Measurements from ENCODE around the gene MDH2.
"Not testable (repeated sequence)": the region's sequence is repeated elsewhere in the genome, so short reads cannot be mapped to it uniquely, and the experiment has no call there.

MDH2 gene

DNA sequence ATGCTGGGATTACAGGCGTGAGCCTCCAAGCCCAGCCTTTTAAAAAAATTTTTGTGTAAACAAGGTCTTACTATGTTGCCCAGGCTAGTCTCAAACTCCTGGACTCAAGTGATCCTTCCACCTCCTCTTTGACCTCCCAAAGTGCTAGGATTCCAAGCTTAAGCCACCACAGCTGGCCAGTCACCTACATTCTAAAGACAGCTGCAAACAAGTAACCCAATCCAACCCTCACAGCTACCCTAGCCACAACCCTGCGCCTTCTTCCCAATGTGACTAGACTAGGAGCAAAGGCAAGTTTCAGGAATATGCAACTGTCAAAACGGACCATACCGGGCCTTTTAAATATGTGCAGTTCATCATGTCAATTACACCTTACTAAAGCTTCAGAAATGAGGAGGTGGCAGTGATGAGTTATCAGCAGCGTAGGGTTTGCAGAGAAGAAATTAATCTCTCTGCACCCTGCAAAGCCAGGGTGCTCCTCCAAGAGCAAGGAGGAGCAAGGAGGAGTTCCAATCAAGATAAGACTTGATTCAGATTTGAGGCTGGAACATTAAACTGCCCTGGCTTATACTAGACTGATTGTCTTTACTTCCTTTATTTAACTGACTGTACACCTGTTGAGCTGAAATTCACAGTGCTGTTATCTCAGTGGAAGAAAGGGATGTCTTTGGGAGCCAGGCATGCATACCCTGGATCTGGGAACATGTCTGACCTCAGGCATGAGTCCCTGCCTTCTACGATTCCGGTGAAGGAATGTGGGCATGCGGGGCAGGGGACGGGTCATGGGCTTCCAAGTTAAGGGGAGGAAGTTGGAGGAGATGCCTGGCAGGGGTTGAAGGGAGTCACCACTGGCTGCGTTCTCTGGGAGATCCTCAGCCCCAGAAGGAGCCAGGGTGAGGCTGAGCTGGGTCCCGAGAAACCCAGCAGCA, 38.0 kb upstream of the MDH2 start:
- Histone ChIP-seq H3K27me3 (ENCODE audit: insufficient read depth, low read length) (no peaks in the 10 kb centered on the region), H3K4me3 (ENCODE audit: low read depth, low read length, poor library complexity, severe bottlenecking) (no peak overlapping the region), H3K9ac (ENCODE audit: low read length) (no peak overlapping the region), H3F3A (ENCODE audit: insufficient read depth, low read length) (no peaks in the 10 kb centered on the region), H3K4me2 (ENCODE audit: low read length) (no peak overlapping the region), H3K9me2 (ENCODE audit: low read depth, low read length) (no peaks in the 10 kb centered on the region), H3K9me3 (ENCODE audit: low read length) (no peaks in the 10 kb centered on the region), H2AFZ (ENCODE audit: low read length) (no peak overlapping the region), H4K20me1 (ENCODE audit: insufficient read depth, low read length) (no peaks in the 10 kb centered on the region), H3K27ac (ENCODE audit: low read depth, low read length, poor library complexity, severe bottlenecking) (no peak overlapping the region), H3K79me2 (ENCODE audit: insufficient read depth, low read length) (no peaks in the 10 kb centered on the region), H3K4me1 (ENCODE audit: insufficient read depth, low read length, severe bottlenecking) (no peaks in the 10 kb centered on the region), H3K36me3 (ENCODE audit: insufficient read depth, low read length) (peaks cover 16% of the 10 kb centered on the region; the same call in 1 of the 2 replicates)
- TF ChIP-seq EZH2 (IDR thresholded peaks at IDR 0.05; ENCODE audit: borderline replicate concordance, low read length), result no peak
- TF ChIP-seq, protein P1, sequence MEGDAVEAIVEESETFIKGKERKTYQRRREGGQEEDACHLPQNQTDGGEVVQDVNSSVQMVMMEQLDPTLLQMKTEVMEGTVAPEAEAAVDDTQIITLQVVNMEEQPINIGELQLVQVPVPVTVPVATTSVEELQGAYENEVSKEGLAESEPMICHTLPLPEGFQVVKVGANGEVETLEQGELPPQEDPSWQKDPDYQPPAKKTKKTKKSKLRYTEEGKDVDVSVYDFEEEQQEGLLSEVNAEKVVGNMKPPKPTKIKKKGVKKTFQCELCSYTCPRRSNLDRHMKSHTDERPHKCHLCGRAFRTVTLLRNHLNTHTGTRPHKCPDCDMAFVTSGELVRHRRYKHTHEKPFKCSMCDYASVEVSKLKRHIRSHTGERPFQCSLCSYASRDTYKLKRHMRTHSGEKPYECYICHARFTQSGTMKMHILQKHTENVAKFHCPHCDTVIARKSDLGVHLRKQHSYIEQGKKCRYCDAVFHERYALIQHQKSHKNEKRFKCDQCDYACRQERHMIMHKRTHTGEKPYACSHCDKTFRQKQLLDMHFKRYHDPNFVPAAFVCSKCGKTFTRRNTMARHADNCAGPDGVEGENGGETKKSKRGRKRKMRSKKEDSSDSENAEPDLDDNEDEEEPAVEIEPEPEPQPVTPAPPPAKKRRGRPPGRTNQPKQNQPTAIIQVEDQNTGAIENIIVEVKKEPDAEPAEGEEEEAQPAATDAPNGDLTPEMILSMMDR (IDR thresholded peaks at IDR 0.05; ENCODE audit: low read length), result no peak

DNA sequence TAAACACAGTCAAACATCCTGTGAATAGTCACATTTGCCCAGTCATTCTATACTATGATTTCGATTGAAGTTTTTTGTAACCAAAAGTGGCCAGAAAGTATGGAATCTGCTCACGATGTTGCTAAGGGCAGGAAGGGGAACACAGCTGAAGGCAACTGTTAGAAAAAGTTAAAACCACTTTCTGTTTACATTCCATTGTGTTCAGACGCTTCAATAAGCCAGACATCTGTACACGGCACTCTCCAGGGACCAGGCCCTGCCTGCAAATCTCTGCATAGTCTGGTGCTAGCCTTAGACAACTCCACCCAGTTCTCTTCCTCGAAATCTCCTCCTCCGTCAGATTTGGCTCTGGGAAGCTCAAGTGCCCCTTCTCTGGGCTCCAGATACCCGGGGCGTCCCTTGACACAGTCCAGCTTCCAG, 36.5 kb upstream of the MDH2 start:
- no peaks in the 10 kb centered on the region for H3F3A ChIP-seq (ENCODE audit: insufficient read depth, low read length)
- H3K4me1 ChIP-seq (ENCODE audit: insufficient read depth, low read length, severe bottlenecking), result no peaks in the 10 kb centered on the region
- no peaks in the 10 kb centered on the region for H3K9me3 ChIP-seq (ENCODE audit: low read length)
- H3K27ac ChIP-seq (ENCODE audit: low read depth, low read length, poor library complexity, severe bottlenecking), result no peak overlapping the region
- H3K79me2 ChIP-seq (ENCODE audit: insufficient read depth, low read length), result no peaks in the 10 kb centered on the region
- no peak overlapping the region for H3K4me3 ChIP-seq (ENCODE audit: low read depth, low read length, poor library complexity, severe bottlenecking)
- H3K27me3 ChIP-seq (ENCODE audit: insufficient read depth, low read length), result no peaks in the 10 kb centered on the region
- no peak overlapping the region for H2AFZ ChIP-seq (ENCODE audit: low read length)
- no peak overlapping the region for H3K9ac ChIP-seq (ENCODE audit: low read length)
- peaks cover 14% of the 10 kb centered on the region for H3K36me3 ChIP-seq (ENCODE audit: insufficient read depth, low read length)
- H3K9me2 ChIP-seq (ENCODE audit: low read depth, low read length), result no peaks in the 10 kb centered on the region
- H4K20me1 ChIP-seq (ENCODE audit: insufficient read depth, low read length), result no peaks in the 10 kb centered on the region
- TF ChIP-seq, protein P1 (IDR thresholded peaks at IDR 0.05; ENCODE audit: low read length), result no peak
- TF ChIP-seq EZH2 (IDR thresholded peaks at IDR 0.05; ENCODE audit: borderline replicate concordance, low read length), result no peak
- H3K4me2 ChIP-seq (ENCODE audit: low read length), result no peak overlapping the region

- H3F3A ChIP-seq (ENCODE audit: insufficient read depth, low read length), result no peaks in the 10 kb centered on the region
- no peak overlapping the region for H3K9ac ChIP-seq (ENCODE audit: low read length)
- H4K20me1 ChIP-seq (ENCODE audit: insufficient read depth, low read length), result no peaks in the 10 kb centered on the region
- no peak overlapping the region for H2AFZ ChIP-seq (ENCODE audit: low read length)
- H3K4me2 ChIP-seq (ENCODE audit: low read length), result no peak overlapping the region
- no peaks in the 10 kb centered on the region for H3K4me1 ChIP-seq (ENCODE audit: insufficient read depth, low read length, severe bottlenecking)
- H3K9me3 ChIP-seq (ENCODE audit: low read length), result no peaks in the 10 kb centered on the region
- no peaks in the 10 kb centered on the region for H3K9me2 ChIP-seq (ENCODE audit: low read depth, low read length)
- H3K4me3 ChIP-seq (ENCODE audit: low read depth, low read length, poor library complexity, severe bottlenecking), result no peak overlapping the region
- no peak for TF ChIP-seq EZH2 (IDR thresholded peaks at IDR 0.05; ENCODE audit: borderline replicate concordance, low read length)
- TF ChIP-seq, protein P1 (IDR thresholded peaks at IDR 0.05; ENCODE audit: low read length), result no peak
- H3K27ac ChIP-seq (ENCODE audit: low read depth, low read length, poor library complexity, severe bottlenecking), result no peak overlapping the region
- H3K36me3 ChIP-seq (ENCODE audit: insufficient read depth, low read length), result peaks cover 27% of the 10 kb centered on the region
- H3K79me2 ChIP-seq (ENCODE audit: insufficient read depth, low read length), result no peaks in the 10 kb centered on the region
- H3K27me3 ChIP-seq (ENCODE audit: insufficient read depth, low read length), result no peaks in the 10 kb centered on the region
Observed at GRCh38 chr7:76016191-76016947, 31.5 kb upstream of the MDH2 start.

DNA sequence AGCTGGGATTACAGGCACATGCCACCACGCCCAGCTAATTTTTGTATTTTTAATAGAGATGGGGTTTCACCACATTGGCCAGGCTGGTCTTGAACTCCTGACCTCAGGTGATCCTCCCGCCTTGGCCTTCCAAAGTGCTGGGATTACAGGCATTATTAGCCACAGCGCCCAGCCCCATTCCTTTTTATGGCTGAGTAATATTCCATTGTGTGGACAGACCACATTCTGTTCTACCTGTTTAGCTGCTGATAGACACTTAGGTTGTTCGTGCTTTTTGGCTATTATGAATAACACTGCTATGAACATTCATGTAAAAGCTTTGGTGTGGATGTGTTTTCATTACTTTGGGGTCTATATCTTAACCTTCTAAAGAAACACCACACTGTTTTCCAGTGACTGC, 29.4 kb upstream of the MDH2 start:
- peaks cover 38% of the 10 kb centered on the region for H3K36me3 ChIP-seq (ENCODE audit: insufficient read depth, low read length)
- not testable (repeated sequence) for H3K4me1 ChIP-seq (ENCODE audit: insufficient read depth, low read length, severe bottlenecking); H3K4me2 ChIP-seq (ENCODE audit: low read length); H3K79me2 ChIP-seq (ENCODE audit: insufficient read depth, low read length); H4K20me1 ChIP-seq (ENCODE audit: insufficient read depth, low read length); H3K9me3 ChIP-seq (ENCODE audit: low read length); H3K9me2 ChIP-seq (ENCODE audit: low read depth, low read length); H3K4me3 ChIP-seq (ENCODE audit: low read depth, low read length, poor library complexity, severe bottlenecking); H3K27ac ChIP-seq (ENCODE audit: low read depth, low read length, poor library complexity, severe bottlenecking); H3K9ac ChIP-seq (ENCODE audit: low read length); H3F3A ChIP-seq (ENCODE audit: insufficient read depth, low read length); H2AFZ ChIP-seq (ENCODE audit: low read length); H3K27me3 ChIP-seq (ENCODE audit: insufficient read depth, low read length)

All from OCI-LY1 (cell line).